Measurements from ENCODE around the gene ZDHHC14. TPM values are rescaled to one million over a fixed set of nuclear protein-coding genes. Genes with fewer than 3 reads are reported as not detected.

The ZDHHC14 gene
- total RNA-seq, 4 donors from 2014 or later, result 7.1 to 11.4 (median 9.8) TPM

GRCh38 chr6:157596461-157596860 lies 215.5 kb downstream of the ZDHHC14 start:
- intact Hi-C loops (cut with DNase I), result no loop called here
- peak overlapping the region in 1 of 4 donors; percentile 25 for H3K27ac ChIP-seq (replicated peaks in 1 of 4)
- H3K27me3 ChIP-seq, result no peaks in the 10 kb centered on the region

GRCh38 chr6:157596886-157597285 lies 215.9 kb downstream of the ZDHHC14 start:
- peak overlapping the region; percentile 4 to 44 (median 27) for H3K27ac ChIP-seq (replicated peaks in 1 of 4)
- peaks cover 0 to 13% (median 5%) of the 10 kb centered on the region in 4 donors for H3K4me1 ChIP-seq
- intact Hi-C loops (cut with DNase I), result no loop called here
- no peaks in the 10 kb centered on the region for H3K9me3 ChIP-seq
- DNase-seq (ENCODE audit: extremely low spot score), result no peak
- 81% methylated on average over 15 of the region's 15 CpGs for WGBS
- peaks cover 0 to 10% (median 6%) of the 10 kb centered on the region in 4 donors for H3K36me3 ChIP-seq
- no peak overlapping the region for H3K4me3 ChIP-seq
- TF ChIP-seq EP300 (IDR thresholded peaks at IDR 0.05) (no peak), CTCF (IDR thresholded peaks at IDR 0.05) (no peak), POLR2A (IDR thresholded peaks at IDR 0.05; ENCODE audit: low read depth) (no peak), POLR2AphosphoS5 (IDR thresholded peaks at IDR 0.05) (no peak)
- no peaks in the 10 kb centered on the region for H3K27me3 ChIP-seq

More at GRCh38 chr6:157596461-157596860, 215.5 kb downstream of the ZDHHC14 start:
- DNase-seq (ENCODE audit: extremely low spot score), result no peak
- Histone ChIP-seq H3K9me3 (no peaks in the 10 kb centered on the region), H3K4me3 (no peak overlapping the region), H3K4me1 (peaks cover 0 to 13% (median 5%) of the 10 kb centered on the region in 4 donors), H3K36me3 (peaks cover 0 to 10% (median 6%) of the 10 kb centered on the region in 4 donors)
- TF ChIP-seq POLR2AphosphoS5 (IDR thresholded peaks at IDR 0.05) (no peak), EP300 (IDR thresholded peaks at IDR 0.05) (no peak), POLR2A (IDR thresholded peaks at IDR 0.05; ENCODE audit: low read depth) (no peak), CTCF (IDR thresholded peaks at IDR 0.05) (no peak)
- 92% methylated on average over 5 of the region's 6 CpGs for WGBS

GRCh38 chr6:157597461-157598312 lies 216.7 kb downstream of the ZDHHC14 start:
- TF ChIP-seq EP300 (IDR thresholded peaks at IDR 0.05) (no peak), POLR2AphosphoS5 (IDR thresholded peaks at IDR 0.05) (no peak), POLR2A (IDR thresholded peaks at IDR 0.05; ENCODE audit: low read depth) (no peak), CTCF (IDR thresholded peaks at IDR 0.05) (peak in 2 of 3 experiments; percentile 24 to 40)
- DNase-seq (ENCODE audit: extremely low spot score), result no peak
- H3K27ac ChIP-seq (replicated peaks in 1 of 4), result peak overlapping the region in 3 of 4 donors; percentile 4 to 44 (median 29)
- WGBS, result 38% methylated on average over 9 of the region's 9 CpGs
- H3K4me3 ChIP-seq, result no peak overlapping the region
- intact Hi-C loops (cut with DNase I), result no loop called here
- no peaks in the 10 kb centered on the region for H3K27me3 ChIP-seq
- peaks cover 0 to 10% (median 4%) of the 10 kb centered on the region in 4 donors for H3K36me3 ChIP-seq
- no peaks in the 10 kb centered on the region for H3K9me3 ChIP-seq
- H3K4me1 ChIP-seq, result peaks cover 0 to 13% (median 5%) of the 10 kb centered on the region in 4 donors

GRCh38 chr6:157599191-157599590 lies 218.2 kb downstream of the ZDHHC14 start:
- peaks cover 0 to 4% (median 0%) of the 10 kb centered on the region in 4 donors for H3K36me3 ChIP-seq
- no peaks in the 10 kb centered on the region for H3K9me3 ChIP-seq
- TF ChIP-seq POLR2A (IDR thresholded peaks at IDR 0.05; ENCODE audit: low read depth) (no peak), CTCF (IDR thresholded peaks at IDR 0.05) (no peak), EP300 (IDR thresholded peaks at IDR 0.05) (no peak), POLR2AphosphoS5 (IDR thresholded peaks at IDR 0.05) (no peak)
- 96% methylated on average over 12 of the region's 12 CpGs for WGBS
- peaks cover 0 to 13% (median 5%) of the 10 kb centered on the region in 4 donors for H3K4me1 ChIP-seq
- H3K4me3 ChIP-seq, result no peak overlapping the region
- H3K27ac ChIP-seq (replicated peaks in 1 of 4), result no peak overlapping the region
- no peak for DNase-seq (ENCODE audit: extremely low spot score)
- no peaks in the 10 kb centered on the region for H3K27me3 ChIP-seq
- intact Hi-C loops (cut with DNase I), result no loop called here
